ENCODE data around the gene SGSH.
"Not testable (repeated sequence)": the region's sequence is repeated elsewhere in the genome, so short reads cannot be mapped to it uniquely, and the experiment has no call there.

Gene SGSH

DNA sequence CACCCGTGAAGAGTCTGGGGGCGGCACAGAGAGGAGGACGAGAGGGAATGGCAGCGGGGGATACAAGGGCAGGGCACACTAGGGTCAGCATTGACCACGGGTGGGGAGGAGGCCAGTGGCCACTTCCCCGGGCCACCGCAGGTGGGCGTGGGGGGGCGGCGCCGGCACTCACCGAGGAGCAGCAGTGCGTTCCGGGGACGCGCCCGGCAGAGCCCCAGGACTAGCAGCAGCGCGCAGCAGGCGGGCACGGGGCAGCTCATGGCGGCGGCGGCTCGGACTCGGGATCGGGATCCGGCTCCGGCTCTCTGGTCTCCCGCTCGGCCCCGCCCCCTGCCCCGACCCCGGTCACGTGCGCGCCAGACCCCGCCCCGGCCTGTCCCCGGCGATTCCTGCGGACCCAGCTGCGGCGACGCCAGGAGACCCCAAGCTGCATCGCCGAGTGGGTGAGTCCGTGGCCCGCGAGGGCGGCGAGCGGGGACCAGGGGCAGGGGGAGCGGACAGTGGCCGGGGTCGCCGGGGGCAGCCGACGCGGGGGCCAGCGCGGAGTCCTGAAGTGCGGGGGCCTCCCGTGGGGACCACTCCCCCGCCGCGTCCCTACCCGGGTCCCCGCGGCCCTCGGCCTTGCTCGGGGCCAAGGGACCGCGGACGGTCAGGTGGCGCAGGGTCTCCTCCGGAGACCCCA is at the start of gene SGSH, which contains the start of gene SLC26A11:
SGSH (minus strand) TSS at position 280 of the 682 bp plus-strand sequence; CDS start at position 260, 20 bp downstream.
SLC26A11 (plus strand) TSS at position 374 of the 682 bp plus-strand sequence. CDS start 1,134 bp downstream, outside the sequence.
- peak; percentile 46 for DNase-seq (ENCODE audit: low read depth)

DNA sequence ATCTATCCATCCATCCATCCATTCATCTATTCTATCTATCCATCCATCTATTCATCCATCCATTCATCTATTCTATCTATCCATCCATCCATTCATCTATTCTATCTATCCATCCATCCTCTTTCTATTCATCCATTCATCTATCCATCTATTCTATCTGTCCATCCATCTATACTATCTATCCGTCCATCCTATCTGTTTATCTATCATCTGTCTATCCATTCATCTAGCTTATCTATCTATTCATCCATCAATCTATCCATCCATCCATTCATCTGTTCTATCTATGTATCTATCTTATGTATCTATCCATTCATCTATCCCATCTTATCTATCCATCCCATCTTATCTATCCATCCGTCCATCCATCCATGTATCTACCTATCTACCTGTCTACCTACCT is 49.3 kb upstream of the SGSH start:
- no peak for DNase-seq (ENCODE audit: low read depth)

DNA sequence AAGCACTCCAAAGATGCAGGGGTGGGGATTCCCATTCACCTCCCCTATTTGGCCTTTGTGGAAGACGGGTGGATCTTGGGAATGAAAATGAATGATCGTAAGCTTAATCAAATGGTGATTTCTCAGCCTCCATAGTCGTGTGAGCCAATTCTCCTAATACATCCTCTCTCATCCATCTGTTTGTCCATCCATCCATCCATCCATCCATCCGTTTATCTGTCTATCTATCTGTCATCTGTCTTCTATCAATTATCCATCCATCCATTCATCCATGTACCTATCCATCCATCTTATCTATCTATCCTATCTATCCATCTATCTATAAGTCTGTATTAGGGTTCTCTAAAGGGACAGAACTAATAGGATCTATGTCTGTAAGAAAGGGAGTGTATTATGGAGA is 48.3 kb upstream of the SGSH start:
- DNase-seq (ENCODE audit: low read depth) = no peak

- no peak for DNase-seq (ENCODE audit: low read depth)
Observed at GRCh38 chr17:80267391-80267790, 47.3 kb upstream of the SGSH start.

- peak; percentile 64 for DNase-seq (ENCODE audit: low read depth)
Observed at GRCh38 chr17:80265205-80266068, 45.3 kb upstream of the SGSH start.

DNA sequence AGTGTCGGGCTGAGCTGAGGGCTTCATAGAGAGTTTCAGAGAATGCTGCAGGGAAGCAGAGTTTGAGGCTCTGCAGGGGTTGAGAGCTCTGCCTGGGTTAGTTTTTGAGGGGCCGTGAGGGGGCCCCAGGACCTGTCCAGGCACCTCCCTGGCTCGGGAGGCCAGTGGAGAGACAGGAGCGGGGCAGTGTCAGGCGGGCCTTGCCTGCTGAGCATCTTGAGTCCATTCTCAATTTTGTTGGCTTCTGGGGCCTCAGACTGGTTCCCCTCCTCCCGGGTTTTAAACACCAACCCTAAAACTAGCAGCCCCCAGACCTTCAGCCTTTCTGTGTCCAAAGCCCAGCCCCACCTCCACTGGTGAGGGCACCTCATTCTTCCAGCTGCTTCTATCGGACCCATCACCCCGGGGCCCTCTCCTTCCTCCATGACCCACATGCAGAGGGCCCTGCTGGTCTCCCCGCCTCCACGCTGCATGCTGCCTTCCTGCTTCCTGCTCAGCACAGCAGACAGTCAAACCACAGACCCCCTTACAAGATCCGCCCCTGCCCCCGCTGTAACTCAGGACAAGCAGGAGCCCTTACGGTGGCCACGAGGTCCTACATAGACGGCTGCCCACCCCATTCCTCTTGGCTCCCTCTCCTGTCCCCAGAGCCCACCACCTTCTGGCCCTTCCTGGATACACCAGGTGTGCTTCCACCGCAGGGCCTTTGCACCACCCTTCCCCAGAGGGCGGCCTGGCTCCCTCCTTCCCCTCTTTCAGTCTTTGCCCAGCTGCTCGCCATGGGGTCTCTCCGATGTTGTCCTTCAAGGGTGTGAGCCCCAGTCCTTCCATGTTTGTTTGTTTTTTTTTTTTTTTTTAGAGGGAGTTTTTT is 44.3 kb upstream of the SGSH start:
- peak; percentile 58 for DNase-seq (ENCODE audit: low read depth)

DNA sequence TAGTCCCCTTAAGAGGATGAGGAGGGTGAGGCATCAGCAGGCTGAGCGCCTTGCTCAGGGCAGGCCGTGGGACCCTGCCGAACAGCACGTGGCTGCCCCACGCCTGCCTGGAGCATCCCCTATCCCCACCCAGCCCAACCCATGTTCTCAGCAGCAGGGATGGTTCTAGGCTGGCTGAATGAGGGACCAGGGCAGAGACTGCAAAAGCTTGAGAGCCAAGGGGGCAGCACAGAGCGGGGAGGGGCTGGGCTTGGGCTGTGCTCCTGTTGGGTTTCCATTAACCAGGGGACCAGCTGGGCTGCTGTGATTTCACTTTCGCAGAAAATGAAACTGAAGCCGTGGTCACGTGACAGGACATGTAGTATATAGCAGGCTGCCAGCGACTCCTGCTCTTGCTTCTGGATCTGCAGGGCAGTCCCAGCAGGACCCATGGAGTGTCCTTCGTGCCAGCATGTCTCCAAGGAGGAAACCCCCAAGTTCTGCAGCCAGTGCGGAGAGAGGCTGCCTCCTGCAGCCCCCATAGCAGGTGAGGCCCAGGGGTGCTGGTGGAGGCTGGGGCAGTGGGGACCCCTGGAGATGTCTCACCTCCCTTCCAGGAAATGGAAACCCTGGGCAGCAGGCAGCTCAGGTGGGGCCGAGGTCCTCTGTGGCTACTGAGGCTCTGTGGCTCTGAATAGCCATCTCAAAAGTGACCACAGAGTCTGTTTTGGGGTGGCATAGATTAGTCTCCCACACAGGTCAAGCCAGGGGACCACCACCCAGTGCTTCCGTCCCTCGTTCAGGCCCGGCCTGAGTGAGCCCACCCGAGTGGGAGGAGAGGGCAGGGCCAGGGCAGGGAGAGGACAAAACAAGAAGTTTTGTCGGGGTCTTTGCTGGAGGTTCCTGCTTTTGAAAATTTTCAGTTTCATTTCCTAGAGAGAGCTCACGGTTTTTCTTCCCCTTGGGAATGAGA is 43.4 kb upstream of the SGSH start:
- peak; percentile 79 for DNase-seq (ENCODE audit: low read depth)

DNA sequence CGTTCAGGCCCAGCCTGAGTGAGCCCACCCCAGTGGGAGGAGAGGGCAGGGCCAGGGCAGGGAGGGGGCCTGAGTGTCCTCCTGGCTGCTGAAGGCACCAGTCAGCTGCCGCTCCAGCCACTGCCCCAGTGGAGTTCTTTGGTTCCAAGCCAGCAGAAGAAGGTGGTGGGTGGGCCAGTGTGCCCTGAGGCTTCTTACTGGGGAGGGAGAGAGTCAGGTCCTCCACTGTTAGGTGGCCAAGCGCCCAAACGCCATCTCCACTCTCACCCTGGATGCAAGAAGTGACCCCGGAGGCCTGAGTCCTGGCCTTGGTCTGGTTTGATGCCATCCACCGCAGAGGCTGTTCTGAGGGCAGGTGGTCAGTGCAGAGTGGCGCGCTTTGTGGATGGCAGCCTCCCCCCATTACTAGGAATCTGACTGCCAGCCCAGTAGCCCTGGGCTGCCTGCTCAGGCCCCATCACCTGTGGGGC is 42.7 kb upstream of the SGSH start:
- DNase-seq (ENCODE audit: low read depth) = no peak

DNA sequence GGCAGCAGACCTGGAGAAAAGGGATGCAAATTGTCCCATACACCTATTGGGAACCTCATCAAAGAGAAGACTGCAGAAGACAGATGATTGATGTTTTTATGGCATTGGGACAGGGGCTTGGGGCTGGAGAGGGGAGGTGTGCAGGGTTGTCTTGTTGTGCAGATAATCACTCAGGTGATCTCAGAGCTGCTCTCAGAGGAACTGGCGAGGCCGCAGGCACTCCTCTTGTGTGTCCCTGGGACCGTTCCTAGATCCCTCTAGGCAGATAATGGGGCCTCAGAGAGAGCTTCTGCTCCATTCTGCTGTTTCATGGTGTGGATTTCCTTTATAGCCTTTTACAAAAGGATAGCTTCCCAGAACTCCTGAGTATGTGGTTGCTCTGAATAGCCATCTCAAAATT is 42.2 kb upstream of the SGSH start:
- DNase-seq (ENCODE audit: low read depth) = no peak

DNA sequence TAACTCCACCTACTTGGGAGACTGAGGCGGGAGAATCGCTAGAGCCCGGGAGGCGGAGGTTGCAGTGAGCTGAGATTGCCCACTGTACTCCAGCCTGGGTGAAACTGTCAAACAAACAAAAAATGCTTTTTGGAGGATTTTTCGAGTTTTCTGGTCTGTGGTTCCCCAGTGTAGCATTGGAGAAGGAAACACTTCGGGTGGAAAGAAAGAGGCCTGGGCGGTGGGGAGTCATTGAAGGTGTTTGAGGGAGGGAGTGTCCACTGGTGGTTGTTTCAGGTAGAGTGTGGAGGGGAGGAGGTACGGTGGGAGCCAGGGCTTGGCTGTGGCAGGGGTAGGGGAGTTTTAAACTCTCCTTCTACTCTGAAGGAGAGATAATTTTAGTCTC is 41.8 kb upstream of the SGSH start:
- no peak for DNase-seq (ENCODE audit: low read depth)

- DNase-seq (ENCODE audit: low read depth) = no peak
Observed at GRCh38 chr17:80261159-80261894, 41.2 kb upstream of the SGSH start.

DNA sequence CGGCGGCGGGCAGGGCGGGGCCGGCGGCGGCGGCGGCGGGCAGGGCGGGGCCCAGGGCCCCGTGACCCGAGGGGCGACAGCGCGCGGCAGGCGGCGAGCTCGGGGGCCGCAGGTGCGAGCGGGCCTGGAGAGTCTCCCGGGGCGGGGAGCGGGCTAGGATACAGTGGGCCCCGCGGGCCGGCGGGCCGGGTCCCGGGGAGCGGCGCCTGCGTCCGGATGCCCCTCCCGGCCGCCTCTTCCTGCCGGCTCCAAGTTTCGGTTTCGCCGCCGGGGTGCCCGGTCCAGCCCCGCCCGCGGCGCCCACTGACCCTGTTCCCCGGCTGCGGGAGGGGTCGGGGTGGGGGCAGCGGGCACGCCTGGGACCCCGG is 40.6 kb upstream of the SGSH start, which contains the start of gene RNF213:
RNF213 (plus strand) TSS at position 62 of the 368 bp plus-strand sequence. CDS start 2,830 bp downstream, outside the sequence.
- no peak for DNase-seq (ENCODE audit: low read depth)

GRCh38 chr17:80260069-80260535 is 40.0 kb upstream of the SGSH start:
- peak; percentile 72 for DNase-seq (ENCODE audit: low read depth)

DNA sequence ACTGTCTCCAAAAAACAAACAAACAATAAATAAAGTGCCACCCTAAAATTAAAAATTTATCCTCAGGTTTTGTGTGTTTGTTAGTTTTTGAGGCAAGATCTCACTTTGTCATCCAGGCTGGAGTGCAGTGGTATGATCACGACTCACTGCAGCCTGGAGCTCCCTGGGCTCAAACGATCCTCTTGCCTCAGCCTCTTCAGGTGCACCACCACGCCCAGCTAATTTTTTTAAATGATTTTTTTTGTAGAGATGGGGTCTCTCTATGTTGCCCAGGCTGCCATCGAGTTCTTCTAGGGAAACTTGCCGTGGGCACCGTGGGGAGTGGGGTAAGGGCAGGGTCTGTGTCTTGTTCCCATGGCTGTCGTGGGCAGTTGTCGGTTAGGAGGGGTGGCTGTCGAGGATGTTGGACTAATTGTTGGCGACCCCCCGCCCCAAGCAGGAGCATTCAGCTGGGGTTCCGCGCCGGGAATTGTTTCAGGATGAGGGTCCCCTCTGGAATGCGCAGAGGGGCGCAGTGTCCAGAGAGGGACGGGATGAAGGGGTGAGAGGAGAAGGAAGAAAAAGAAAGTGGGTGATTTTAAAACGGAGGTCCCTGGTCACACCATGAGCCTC is 39.4 kb upstream of the SGSH start:
- DNase-seq (ENCODE audit: low read depth) = no peak

DNA sequence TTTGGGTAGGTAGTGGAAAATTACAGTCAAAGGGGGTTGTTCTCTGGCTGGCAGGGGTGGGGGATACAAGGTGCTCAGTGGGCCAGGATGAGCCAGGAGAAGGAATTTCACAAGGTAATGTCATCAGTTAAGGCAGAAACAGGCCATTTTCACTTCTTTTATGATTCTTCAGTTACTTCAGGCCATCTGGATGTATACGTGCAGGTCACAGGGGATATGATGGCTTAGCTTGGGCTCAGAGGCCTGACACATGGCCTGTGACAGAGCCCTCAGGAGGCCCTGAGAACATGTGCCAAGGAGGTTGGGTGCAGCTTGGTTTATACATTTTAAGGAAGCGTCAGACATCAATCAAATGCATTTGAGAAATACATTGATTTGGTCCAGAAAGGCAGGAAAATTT is 38.2 kb upstream of the SGSH start:
- not testable (repeated sequence) for DNase-seq (ENCODE audit: low read depth)

DNA sequence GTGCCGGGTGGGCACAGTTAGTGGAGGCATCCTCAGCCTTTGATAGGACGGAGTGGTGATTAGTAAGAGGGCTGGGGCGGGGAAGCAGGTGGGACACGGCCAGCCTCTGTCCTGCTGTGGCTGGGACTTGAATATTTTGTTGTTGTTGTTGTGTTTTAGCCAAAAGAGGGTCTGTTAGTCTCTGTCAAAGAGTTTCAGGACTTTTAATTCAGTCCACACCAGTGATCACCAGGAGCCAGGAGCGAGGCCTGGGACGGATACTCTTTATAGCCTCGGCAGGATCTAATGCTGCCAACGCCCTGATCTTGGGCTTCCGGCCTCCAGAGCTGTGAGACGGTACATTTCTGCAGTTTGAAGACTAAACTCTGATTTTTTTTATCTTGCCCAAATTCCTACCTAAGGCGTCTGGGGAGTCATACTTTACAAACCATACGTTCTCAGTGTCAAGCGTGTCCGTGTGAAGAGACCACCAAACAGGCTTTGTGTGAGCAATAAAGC is 37.6 kb upstream of the SGSH start:
- DNase-seq (ENCODE audit: low read depth) = no peak

DNA sequence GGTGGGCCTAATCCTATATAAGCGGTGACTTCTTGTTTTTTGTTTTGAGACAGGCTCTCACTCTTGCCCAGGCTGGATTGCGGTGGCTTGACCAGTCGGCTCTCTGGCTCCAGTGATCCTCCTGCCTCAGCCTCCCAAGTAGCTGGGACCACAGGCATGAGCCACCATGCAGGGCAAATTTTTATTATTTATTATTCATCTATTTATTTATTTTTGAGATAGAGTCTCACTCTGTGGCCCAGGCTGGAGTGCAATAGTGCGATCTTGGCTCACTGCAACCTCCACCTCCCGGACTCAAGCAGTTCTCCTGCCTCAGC is 35.9 kb upstream of the SGSH start:
- no peak for DNase-seq (ENCODE audit: low read depth)

DNA sequence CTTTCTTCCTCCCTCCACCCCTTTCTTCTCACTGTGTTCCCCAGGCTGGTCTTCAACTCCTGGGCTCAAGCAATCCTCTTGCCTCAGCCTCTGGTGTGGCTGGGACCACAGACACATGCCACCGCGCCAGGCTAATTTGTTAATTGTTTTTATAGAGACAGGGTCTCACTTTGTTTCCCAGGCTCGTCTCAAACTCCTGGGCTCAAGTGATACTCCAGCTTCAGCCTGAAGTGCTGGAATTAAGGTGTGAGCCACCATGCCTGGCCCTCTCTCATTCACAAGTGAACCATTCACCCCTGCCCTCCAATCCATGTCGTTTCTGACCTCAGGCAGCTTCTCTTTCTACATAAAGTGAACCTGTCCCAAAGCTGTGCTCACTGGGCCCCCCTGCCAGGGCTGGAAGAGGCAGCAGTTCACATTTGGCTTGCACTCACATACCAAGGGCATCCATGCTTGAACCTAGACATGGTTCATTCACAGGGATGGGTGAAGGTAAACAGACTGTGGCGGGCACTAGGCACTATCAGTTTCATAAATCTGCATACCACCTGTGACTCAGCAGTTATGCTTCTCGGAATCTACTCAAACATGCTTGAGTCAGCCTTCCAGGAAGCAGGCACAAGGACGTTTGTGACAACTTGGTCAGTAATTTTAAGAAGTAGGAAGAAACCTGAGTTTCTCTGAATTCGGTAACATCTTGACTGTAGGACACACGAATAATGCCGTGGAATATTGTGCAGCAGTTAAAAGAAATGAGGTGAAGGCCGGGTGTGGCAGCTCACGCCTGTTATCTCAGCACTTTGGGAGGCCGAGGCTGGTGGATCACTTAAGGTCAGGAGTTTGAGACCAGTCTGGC is 34.5 kb upstream of the SGSH start:
- DNase-seq (ENCODE audit: low read depth) = no peak
